ENCODE results near the gene FCER2.

- TF ChIP-seq CTCF (IDR thresholded peaks at IDR 0.05) (no peak), MAFK (IDR thresholded peaks at IDR 0.05; ENCODE audit: partially characterized antibody) (no peak), CEBPB (IDR thresholded peaks at IDR 0.05) (no peak), MAZ (IDR thresholded peaks at IDR 0.05; ENCODE audit: borderline replicate concordance, low read depth, low read length) (no peak), POLR2A (IDR thresholded peaks at IDR 0.05; ENCODE audit: low read length) (no peak), RFX5 (IDR thresholded peaks at IDR 0.05) (no peak), HMGXB4 (CRISPR knock-in tag; IDR thresholded peaks at IDR 0.05; ENCODE audit: borderline replicate concordance) (no peak), KDM1A (IDR thresholded peaks at IDR 0.05; ENCODE audit: low read depth) (no peak)
- TF ChIP-seq, protein P1, sequence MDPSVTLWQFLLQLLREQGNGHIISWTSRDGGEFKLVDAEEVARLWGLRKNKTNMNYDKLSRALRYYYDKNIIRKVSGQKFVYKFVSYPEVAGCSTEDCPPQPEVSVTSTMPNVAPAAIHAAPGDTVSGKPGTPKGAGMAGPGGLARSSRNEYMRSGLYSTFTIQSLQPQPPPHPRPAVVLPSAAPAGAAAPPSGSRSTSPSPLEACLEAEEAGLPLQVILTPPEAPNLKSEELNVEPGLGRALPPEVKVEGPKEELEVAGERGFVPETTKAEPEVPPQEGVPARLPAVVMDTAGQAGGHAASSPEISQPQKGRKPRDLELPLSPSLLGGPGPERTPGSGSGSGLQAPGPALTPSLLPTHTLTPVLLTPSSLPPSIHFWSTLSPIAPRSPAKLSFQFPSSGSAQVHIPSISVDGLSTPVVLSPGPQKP (IDR thresholded peaks at IDR 0.05; ENCODE audit: low read depth, low read length), result no peak
- TF ChIP-seq, protein P2, sequence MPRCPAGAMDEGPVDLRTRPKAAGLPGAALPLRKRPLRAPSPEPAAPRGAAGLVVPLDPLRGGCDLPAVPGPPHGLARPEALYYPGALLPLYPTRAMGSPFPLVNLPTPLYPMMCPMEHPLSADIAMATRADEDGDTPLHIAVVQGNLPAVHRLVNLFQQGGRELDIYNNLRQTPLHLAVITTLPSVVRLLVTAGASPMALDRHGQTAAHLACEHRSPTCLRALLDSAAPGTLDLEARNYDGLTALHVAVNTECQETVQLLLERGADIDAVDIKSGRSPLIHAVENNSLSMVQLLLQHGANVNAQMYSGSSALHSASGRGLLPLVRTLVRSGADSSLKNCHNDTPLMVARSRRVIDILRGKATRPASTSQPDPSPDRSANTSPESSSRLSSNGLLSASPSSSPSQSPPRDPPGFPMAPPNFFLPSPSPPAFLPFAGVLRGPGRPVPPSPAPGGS (IDR thresholded peaks at IDR 0.05), result no peak
These were observed 54.8 kb downstream of the FCER2 start for GRCh38 chr19:7647156-7647555.
